BLaER1 (cell line): ENCODE measurements around the gene COTL1.

Source experiments
- H3K27ac ChIP-seq: shearing (Covaris generic); formaldehyde crosslinking; 2 replicates; pipeline ENCODE4 v1.8.1; 2022
- H3K27me3 ChIP-seq: shearing (Covaris generic); formaldehyde crosslinking; 2 replicates; pipeline ENCODE4 v1.8.1; 2022
- H3K36me3 ChIP-seq: shearing (Covaris generic); formaldehyde crosslinking; 2 replicates; pipeline ENCODE4 v1.8.1; 2022
- H3K4me1 ChIP-seq: shearing (Covaris generic); formaldehyde crosslinking; 2 replicates; pipeline ENCODE4 v1.8.1; 2022
- H3K4me2 ChIP-seq: shearing (Covaris generic); formaldehyde crosslinking; 2 replicates; pipeline ENCODE4 v1.8.1; 2022
- H3K4me3 ChIP-seq: shearing (Covaris generic); formaldehyde crosslinking; 2 replicates; pipeline ENCODE4 v1.8.1; 2022
- H3K9ac ChIP-seq: shearing (Covaris generic); formaldehyde crosslinking; 2 replicates; pipeline ENCODE4 v1.8.1; 2022
- H3K9me3 ChIP-seq: shearing (Covaris generic); formaldehyde crosslinking; 2 replicates; pipeline ENCODE4 v1.8.1; 2022
- H4K20me1 ChIP-seq: shearing (Covaris generic); formaldehyde crosslinking; 2 replicates; pipeline ENCODE4 v1.8.1; 2022
- Cebpa-rat ChIP-seq: shearing (Covaris generic); IDR thresholded peaks from 2 replicates; pipeline ENCODE4 v1.8.1; 2022

Gene COTL1

DNA sequence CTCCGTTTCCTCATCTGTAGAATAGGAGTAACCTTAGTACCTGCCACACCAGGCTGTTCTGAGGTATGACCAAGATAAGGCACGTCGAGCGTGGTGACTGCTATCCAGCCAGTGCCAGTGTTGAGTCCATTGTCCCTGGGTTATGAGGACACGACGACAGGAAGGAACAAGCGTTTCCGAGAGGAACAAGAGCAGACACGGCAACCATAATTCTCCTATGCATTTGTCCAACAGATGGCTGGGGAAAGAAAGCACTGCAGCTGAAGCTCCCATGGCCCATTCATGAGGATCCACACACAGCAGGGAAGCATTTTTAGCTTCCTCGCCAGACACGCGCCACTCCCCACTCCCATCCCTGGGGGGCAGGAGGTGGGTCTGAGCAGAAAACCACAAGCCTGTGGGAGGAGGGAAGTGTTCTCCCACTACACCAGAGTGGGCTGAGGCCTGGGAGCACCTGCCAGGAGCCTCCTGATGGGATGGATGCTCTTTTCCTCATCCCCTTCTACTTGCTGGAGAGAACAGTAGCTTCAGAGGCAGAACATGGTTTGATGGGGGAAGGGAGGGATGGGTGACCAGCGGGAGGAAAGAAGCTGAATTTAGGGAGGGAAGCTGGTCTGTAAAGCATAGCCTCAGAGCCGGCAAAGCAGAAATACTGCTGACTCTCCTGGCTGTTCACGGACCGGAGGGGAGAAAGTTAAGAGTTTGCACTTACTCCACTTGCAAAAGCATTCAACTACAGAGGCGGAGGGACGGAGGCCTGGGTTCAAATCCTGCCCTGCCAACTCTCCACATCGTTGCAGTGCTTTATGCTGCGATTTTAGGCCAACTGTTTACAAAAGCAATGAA, 2.7 kb downstream of the COTL1 start:
- Histone ChIP-seq H3K4me1 (peaks cover 71% of the 10 kb centered on the region), H3K4me2 (peak overlapping the region; percentile 100), H4K20me1 (peaks cover 46% of the 10 kb centered on the region; the same call in 1 of the 2 replicates), H3K27ac (no peak overlapping the region), H3K4me3 (no peak overlapping the region), H3K9me3 (peaks cover 5% of the 10 kb centered on the region; the same call in 1 of the 2 replicates), H3K27me3 (peaks cover 19% of the 10 kb centered on the region), H3K36me3 (no peaks in the 10 kb centered on the region; the same call in 1 of the 2 replicates), H3K9ac (no peak overlapping the region)
- no peak for TF ChIP-seq Cebpa-rat

DNA sequence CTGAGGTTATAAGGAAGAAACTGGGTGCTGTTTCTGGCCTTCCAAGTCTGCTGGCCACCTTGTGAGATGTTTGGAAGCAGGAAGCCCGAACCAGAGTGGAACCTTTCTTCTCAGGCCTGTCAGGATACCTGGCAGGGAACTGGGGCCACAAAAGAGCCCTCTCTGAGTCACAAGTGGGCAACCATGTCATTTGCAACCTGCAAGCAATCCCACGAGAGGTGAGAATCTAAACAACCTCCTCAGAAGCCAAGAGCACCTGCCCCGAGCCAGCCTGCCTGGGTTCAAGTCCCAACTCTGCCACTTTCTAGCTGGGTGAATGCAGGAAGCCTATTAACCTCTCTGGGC, 3.3 kb downstream of the COTL1 start:
- H3K36me3 ChIP-seq = no peaks in the 10 kb centered on the region; the same call in 1 of the 2 replicates
- peaks cover 46% of the 10 kb centered on the region; the same call in 1 of the 2 replicates for H4K20me1 ChIP-seq
- H3K4me2 ChIP-seq = peak overlapping the region; percentile 100
- H3K9me3 ChIP-seq = peaks cover 9% of the 10 kb centered on the region; the same call in 1 of the 2 replicates
- peaks cover 19% of the 10 kb centered on the region for H3K27me3 ChIP-seq
- no peak overlapping the region for H3K4me3 ChIP-seq
- peaks cover 71% of the 10 kb centered on the region for H3K4me1 ChIP-seq
- TF ChIP-seq Cebpa-rat = no peak
- 0 out of 2 replicates have a peak overlapping the region, but pooled peaks have one; percentile 11 for H3K27ac ChIP-seq
- H3K9ac ChIP-seq = no peak overlapping the region

DNA sequence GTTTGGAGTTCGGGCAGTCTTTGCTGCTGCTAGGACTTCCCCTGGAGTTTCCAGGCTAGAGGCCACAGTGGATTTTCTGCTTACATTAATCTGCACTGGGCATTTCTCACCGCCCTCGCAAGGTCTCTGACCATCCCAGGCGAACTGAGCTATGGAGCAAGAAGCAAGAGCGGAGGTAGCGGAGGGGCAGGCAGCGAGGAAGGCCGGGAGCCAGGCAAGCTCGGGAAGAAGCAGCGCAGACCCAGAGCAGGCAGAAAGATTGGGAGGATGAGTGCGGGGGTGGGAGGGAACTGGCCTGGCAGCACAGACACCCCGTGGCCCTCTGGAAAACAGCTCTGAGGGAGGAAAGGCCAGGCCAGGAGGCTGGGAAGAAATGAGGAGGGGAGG, 3.8 kb downstream of the COTL1 start:
- Histone ChIP-seq H3K9me3 (peaks cover 9% of the 10 kb centered on the region; the same call in 1 of the 2 replicates), H3K4me3 (no peak overlapping the region), H4K20me1 (peaks cover 46% of the 10 kb centered on the region; the same call in 1 of the 2 replicates), H3K36me3 (no peaks in the 10 kb centered on the region; the same call in 1 of the 2 replicates), H3K4me1 (peaks cover 71% of the 10 kb centered on the region), H3K4me2 (peak overlapping the region; percentile 100), H3K27ac (no peak overlapping the region), H3K9ac (no peak overlapping the region), H3K27me3 (peaks cover 19% of the 10 kb centered on the region)
- TF ChIP-seq Cebpa-rat = no peak

DNA sequence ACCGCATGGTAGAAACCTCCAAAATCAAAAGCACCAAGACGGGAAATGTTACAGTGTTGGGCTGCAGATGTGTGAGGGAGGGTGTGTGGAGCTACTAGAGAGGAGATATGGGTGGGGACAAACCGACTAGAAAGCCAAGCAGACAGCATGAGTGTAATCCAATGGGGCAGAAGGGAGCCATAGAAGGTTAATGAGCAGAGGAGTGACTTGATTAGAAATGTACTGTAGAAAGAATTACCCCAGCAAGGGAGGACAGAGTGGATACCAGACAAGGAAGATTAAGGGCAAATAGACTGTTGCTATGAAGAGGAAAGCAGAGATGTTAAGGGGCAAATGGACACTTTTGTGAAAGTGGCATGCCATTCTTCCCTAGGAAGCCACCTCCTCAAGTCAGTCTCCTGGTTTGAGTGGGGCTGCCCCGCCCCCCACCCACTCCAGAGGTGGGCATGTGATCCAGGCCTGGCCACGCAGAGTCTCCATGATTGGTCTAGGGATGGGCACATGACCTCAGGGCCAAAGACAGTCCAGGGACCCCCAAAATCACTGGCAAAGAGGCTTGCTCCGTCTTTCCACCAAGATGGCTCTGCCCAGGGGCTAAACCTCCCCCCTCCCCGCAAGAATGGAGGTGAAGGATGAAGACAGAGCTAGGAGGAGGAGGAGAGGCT, 4.3 kb downstream of the COTL1 start:
- Histone ChIP-seq H3K4me2 (peak overlapping the region; percentile 100; the same call in 1 of the 2 replicates), H4K20me1 (peaks cover 46% of the 10 kb centered on the region; the same call in 1 of the 2 replicates), H3K4me3 (no peak overlapping the region), H3K27ac (no peak overlapping the region), H3K36me3 (no peaks in the 10 kb centered on the region; the same call in 1 of the 2 replicates), H3K9me3 (peaks cover 9% of the 10 kb centered on the region; the same call in 1 of the 2 replicates), H3K9ac (no peak overlapping the region), H3K27me3 (peaks cover 19% of the 10 kb centered on the region), H3K4me1 (peaks cover 71% of the 10 kb centered on the region)
- no peak for TF ChIP-seq Cebpa-rat

DNA sequence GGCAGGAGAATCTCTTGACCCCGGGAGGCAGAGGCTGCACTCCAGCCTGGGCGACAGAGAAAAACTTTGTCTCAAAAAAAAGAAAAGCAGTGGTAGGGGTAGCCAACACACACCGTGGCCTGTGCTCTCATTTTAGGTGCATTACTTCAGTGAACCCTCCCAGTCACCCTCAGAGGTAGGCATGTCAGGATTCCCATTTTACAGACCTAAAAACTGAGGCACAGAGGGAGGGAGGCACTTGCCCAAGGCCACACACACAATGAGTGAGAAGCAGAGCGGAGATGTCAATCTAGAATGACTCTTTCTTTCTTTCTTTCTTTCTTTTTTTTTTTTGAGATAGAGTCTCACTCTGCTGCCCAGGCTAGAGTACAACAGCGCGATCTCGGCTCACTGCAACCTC, 5.2 kb downstream of the COTL1 start:
- no peak overlapping the region for H3K4me3 ChIP-seq
- H3K9me3 ChIP-seq = peaks cover 9% of the 10 kb centered on the region; the same call in 1 of the 2 replicates
- H3K4me2 ChIP-seq = no peak overlapping the region
- H3K4me1 ChIP-seq = peaks cover 80% of the 10 kb centered on the region
- H4K20me1 ChIP-seq = peaks cover 46% of the 10 kb centered on the region; the same call in 1 of the 2 replicates
- peaks cover 17% of the 10 kb centered on the region for H3K27me3 ChIP-seq
- no peaks in the 10 kb centered on the region; the same call in 1 of the 2 replicates for H3K36me3 ChIP-seq
- no peak overlapping the region for H3K9ac ChIP-seq
- TF ChIP-seq Cebpa-rat = no peak
- no peak overlapping the region for H3K27ac ChIP-seq

DNA sequence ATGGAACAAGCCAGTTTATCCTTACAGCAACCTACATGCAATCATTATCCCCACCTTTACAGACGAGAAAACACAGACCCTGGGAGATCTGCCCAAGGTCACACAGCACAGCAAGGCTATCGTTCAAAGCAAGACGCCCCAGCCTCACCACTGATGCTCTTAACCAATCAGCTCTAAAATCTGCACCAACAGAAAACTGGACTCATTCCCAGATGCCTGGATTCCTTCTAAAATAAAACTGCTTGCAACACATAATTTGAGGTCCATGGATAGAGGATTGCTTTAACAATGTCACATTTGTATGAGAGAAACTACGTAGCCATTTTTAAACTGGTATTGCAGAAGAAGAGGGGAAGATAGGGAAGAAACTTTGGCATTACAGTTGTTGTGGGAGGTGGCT, 6.8 kb downstream of the COTL1 start:
- Histone ChIP-seq H3K4me1 (peaks cover 80% of the 10 kb centered on the region), H3K9ac (no peak overlapping the region), H3K4me2 (0 out of 2 replicates have a peak overlapping the region, but pooled peaks have one; percentile 26), H3K27me3 (peaks cover 2% of the 10 kb centered on the region; the same call in 1 of the 2 replicates), H3K4me3 (no peak overlapping the region), H3K36me3 (no peaks in the 10 kb centered on the region; the same call in 1 of the 2 replicates), H3K27ac (no peak overlapping the region), H3K9me3 (peaks cover 9% of the 10 kb centered on the region; the same call in 1 of the 2 replicates), H4K20me1 (peaks cover 36% of the 10 kb centered on the region; the same call in 1 of the 2 replicates)
- TF ChIP-seq Cebpa-rat = no peak

DNA sequence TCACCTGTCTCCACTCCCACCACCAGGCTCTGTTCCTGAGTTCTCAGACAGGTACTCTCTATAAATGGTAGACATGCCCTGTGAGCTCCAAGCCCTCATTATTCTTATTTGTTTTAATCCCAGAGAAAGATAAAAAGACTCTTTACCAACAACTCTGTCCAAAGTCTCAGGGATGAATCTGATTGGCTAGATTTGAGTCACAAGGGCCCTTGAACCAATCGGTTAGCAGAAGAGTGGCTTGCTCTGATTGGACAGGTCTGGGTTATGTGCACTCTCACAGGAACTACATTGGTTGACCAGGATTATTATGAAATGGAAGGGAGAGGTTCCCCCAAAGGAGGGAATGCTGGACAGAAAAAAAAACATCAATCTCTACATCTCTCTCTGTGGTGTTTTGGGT, 7.5 kb downstream of the COTL1 start:
- Histone ChIP-seq H3K4me2 (0 out of 2 replicates have a peak overlapping the region, but pooled peaks have one; percentile 26), H3K9ac (no peak overlapping the region), H4K20me1 (peaks cover 30% of the 10 kb centered on the region; the same call in 1 of the 2 replicates), H3K9me3 (peaks cover 9% of the 10 kb centered on the region; the same call in 1 of the 2 replicates), H3K27me3 (no peaks in the 10 kb centered on the region), H3K4me1 (peaks cover 80% of the 10 kb centered on the region), H3K27ac (no peak overlapping the region), H3K36me3 (no peaks in the 10 kb centered on the region; the same call in 1 of the 2 replicates), H3K4me3 (no peak overlapping the region)
- TF ChIP-seq Cebpa-rat = no peak

DNA sequence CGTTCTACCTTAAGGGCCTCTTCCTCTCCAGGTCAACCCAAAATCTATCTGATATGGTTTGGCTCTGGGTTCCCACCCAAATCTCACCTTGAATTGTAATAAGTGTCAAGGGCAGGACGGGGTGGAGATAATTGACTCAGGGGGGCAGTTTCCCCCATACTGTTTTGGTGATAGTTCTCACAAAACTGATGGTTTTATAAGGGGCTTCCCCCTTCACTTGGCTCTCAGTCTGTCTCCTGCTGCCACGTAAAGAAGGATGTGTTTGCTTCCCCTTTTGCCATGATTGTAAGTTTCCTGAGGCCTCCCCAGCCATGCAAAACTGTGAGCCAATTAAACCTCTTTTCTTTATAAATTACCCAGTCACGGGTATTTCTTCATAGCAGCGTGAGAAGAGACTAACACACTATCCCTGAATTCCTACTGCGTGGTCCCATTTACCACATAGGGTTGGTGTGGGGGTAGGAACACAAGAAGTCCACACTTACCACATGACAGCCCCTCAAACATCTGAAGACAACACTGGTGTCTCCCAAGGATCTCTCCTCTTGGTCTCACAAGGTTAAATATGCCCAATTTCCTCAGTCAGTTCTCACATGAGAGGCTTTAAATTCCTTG, 8.2 kb downstream of the COTL1 start:
- H3K9me3 ChIP-seq = peaks cover 9% of the 10 kb centered on the region; the same call in 1 of the 2 replicates
- TF ChIP-seq Cebpa-rat = no peak
- no peaks in the 10 kb centered on the region for H3K27me3 ChIP-seq
- no peak overlapping the region for H3K9ac ChIP-seq
- peaks cover 22% of the 10 kb centered on the region; the same call in 1 of the 2 replicates for H4K20me1 ChIP-seq
- H3K4me1 ChIP-seq = peaks cover 80% of the 10 kb centered on the region
- no peak overlapping the region for H3K27ac ChIP-seq
- 0 out of 2 replicates have a peak overlapping the region, but pooled peaks have one; percentile 7 for H3K4me2 ChIP-seq
- H3K36me3 ChIP-seq = no peaks in the 10 kb centered on the region; the same call in 1 of the 2 replicates
- no peak overlapping the region for H3K4me3 ChIP-seq

DNA sequence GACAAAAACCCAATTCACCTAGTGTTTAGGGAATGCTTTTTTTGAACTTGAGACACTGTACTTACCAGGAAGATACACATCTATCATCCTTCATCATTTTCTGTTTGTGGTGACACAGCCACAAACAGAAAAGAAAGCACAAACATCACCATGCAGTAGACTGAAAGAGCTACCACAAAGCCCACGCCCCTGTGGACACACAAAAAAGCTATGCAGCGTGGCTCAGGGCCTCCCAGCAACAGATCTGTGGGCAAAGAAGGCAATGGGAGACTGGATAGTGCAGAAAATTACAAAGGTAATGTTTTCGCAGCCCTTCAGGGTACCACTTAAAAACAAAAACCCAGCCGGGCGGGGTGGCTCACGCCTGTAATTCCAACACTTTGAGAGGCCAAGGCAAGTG, 9.6 kb downstream of the COTL1 start:
- Histone ChIP-seq H4K20me1 (peaks cover 10% of the 10 kb centered on the region; the same call in 1 of the 2 replicates), H3K4me1 (peaks cover 79% of the 10 kb centered on the region), H3K27me3 (no peaks in the 10 kb centered on the region), H3K4me3 (no peak overlapping the region), H3K36me3 (no peaks in the 10 kb centered on the region; the same call in 1 of the 2 replicates), H3K27ac (no peak overlapping the region), H3K4me2 (peak overlapping the region; percentile 81), H3K9me3 (peaks cover 9% of the 10 kb centered on the region; the same call in 1 of the 2 replicates), H3K9ac (no peak overlapping the region)
- TF ChIP-seq Cebpa-rat = no peak
